D721Med (cell line): Measurements from ENCODE around the gene PTCSC3.
"Not testable (repeated sequence)": the region's sequence is repeated elsewhere in the genome, so short reads cannot be mapped to it uniquely, and the experiment has no call there.

Experiments
- DNase-seq: peaks from one replicate; pipeline ENCODE4 v3.0.0; 2011; ENCODE audit warnings: low spot score; ENCODE audit not compliant: insufficient read length
- FAIRE-seq: peaks from 2 replicates; lab custom pipeline; 2011; peaks lifted over from hg19 to GRCh38; lab: Jason Lieb, UNC
- CTCF ChIP-seq: IDR thresholded peaks from 2 replicates; pipeline ENCODE4 v1.5.1; 2012; ENCODE audit warnings: mild to moderate bottlenecking, control low read depth; ENCODE audit not compliant: insufficient read depth; ENCODE audit errors: missing control alignments

The PTCSC3 gene

DNA sequence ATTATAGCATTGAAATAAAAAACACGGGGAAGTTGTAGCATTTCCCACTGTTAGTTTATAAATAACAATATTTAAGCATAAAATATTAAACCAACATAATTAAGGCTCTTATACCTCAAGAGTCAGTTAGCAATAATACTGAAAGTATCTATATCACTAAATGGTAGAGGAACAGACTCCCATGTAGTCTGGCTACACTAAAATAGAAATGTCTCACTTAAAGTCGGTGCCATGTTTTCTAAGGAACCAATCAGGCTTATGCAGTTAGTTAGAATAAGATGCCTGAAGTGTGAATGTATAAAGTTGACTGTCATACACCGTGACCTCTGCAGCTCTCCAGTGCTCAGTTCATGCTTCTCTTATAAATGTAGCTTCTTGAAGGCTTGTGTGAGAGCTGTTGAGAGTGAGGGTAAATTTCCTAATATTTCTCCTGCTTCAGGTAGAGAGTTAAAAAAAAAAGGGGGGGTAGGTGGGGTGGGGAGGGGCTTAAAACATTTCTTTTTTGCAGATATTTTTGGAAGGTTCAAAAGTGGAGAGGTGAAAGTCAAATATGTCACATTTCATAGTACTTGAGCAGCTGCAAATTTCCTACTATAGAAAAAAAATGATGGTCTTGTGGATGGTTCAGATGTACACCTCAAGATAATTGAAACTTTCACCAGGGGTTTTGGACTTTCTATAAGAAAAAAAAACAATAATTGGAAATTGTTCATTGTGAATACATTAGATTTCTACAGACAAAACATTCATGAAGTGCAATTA lies 64.5 kb downstream of the PTCSC3 start:
- FAIRE-seq, result no peak
- no peak for TF ChIP-seq CTCF

DNA sequence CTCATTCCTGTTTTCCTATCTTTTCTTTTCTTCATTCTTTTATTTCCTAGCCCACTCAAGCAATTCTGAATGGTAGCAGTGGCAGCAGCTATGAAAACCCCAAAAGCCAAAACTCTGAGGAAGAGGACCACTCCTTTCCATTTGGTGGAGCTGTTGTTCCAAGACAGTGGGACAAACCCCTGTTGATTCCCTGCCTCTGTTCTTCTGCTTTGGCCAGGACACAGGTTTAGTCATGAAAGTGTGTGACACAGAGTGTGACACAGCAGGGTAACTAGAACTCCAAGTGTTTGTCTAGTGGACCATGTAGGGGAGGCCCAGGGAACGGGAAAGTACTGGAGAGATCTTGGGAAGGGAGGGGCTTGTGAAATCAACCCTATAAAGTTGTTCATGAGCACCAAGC lies 71.1 kb downstream of the PTCSC3 start:
- DNase-seq (no peak), FAIRE-seq (no peak)
- TF ChIP-seq CTCF, result peak; percentile 21

More for the DNA sequence above, 64.5 kb downstream of the PTCSC3 start:
- no peak for DNase-seq

DNA sequence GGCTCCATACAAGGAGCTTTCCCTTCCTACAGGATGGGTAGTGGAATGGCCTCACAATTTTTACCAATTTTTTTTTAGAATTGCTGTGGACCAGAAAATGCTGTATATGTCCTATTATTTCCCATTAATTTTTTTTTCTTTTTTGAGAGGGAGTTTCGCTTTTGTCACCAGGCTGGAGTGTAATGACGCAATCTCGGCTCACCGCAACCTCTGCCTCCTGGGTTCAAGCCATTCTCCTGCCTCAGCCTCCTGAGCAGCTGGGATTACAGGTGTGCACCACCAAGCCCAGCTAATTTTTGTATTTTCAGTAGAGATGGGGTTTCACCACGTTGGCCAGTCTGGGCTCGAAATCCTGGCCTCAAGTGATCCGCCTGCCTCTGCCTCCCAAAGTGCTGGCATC lies 72.3 kb downstream of the PTCSC3 start:
- FAIRE-seq, DNase-seq: not testable (repeated sequence)

DNA sequence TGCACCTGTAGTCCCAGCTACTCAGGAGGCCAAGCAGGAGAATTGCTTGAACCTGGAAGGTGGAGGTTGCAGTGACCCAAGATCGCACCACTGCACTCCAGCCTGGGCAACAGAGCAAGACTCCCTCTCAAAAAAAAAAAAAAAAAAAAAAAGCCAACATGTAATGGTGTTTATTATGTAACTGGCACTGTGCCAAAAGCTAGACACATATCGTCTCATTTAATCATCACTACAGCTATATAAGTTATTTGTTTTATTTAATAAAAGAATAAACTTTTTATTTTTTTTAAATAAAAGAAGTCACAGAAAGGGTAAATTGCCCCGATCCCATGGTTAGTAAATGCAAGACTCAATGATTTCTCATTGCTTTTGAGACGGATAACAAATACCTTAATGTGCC lies 76.9 kb downstream of the PTCSC3 start:
- DNase-seq (no peak), FAIRE-seq (no peak)
- TF ChIP-seq CTCF, result no peak

- no peak for DNase-seq
- no peak for TF ChIP-seq CTCF
- FAIRE-seq, result no peak
Measured at GRCh38 chr14:36097356-36097755, 79.2 kb downstream of the PTCSC3 start.

DNA sequence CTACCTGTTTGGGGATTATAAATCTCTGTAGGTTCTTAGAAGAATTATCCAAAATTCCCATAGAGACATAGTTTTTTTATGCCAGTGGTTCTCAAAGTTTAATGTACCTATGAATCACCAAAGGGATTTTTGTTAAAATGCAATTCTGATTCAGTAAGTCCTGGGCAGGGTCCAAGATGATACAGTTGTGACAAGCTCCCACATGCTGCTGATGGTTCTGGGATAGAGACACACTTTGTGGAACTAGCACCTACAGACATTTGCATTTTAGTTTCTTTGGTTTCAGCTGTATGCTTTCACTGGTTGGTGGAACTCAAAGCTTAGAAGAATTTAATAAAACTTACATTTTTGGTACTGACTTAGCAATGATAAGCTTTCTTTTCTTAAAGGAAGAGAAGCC lies 80.4 kb downstream of the PTCSC3 start:
- no peak for TF ChIP-seq CTCF
- DNase-seq (no peak), FAIRE-seq (no peak)

- DNase-seq, result no peak
- TF ChIP-seq CTCF, result no peak
- no peak for FAIRE-seq
Measured at GRCh38 chr14:36094963-36095362, 81.6 kb downstream of the PTCSC3 start.
